ENCODE results near the gene HVCN1.
A peak's percentile ranks its signal among the peaks of the same experiment; 100 is the strongest.
"Not testable (repeated sequence)": the region's sequence is repeated elsewhere in the genome, so short reads cannot be mapped to it uniquely, and the experiment has no call there.

Gene HVCN1

DNA sequence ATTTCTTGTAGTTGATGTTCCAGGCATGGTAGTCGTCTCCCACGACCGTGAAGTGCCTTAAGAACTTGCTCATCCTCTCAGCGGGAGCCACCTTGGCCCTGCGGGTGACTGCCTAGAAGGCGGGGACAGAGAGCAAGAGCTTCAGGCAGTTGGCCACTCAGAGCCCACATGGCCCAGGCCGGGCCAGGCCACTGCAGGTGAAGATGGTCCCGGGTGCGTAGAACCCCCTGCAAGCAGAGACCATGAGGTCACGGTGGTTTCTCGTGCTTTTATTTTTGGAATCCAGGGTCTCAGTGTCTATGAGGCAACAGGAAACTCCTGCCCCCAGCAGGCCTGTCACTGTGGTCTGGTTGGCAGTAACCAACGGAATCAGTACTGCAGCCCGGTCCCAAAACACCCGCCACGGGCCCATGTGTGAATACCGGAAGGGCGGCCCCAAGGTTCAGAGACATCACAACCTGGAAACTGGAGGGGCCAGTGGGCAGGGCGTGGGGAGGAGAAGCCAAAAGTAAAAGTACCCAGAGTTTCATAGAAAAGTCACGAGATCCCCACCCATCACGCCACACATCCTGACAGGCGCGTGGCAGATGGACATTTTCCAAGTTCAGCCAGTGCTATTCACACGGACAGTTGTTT lies 27.5 kb downstream of the HVCN1 start:
- DNase-seq (ENCODE audit: low spot score) = no peak

DNA sequence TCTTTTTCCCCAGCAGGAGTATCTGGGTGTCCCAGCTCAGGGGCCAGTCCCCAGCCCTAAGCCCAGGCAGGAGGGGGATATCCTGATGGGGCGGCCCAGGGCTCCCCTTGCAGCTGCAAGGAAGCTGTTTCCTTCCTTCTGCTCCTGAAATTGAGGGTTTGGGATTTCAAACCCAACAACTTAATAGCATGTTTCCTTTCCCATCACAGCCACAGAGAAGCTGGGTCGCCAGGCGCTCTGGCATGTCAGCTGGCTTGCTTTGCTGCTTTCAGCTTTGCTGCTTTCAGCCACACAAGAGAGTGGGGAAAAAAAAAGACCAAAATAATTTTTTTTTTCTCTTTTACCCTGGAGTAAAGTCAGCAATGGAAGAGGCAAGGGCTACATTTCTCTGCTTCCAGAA lies 30.0 kb downstream of the HVCN1 start:
- DNase-seq (ENCODE audit: low spot score) = no peak

DNA sequence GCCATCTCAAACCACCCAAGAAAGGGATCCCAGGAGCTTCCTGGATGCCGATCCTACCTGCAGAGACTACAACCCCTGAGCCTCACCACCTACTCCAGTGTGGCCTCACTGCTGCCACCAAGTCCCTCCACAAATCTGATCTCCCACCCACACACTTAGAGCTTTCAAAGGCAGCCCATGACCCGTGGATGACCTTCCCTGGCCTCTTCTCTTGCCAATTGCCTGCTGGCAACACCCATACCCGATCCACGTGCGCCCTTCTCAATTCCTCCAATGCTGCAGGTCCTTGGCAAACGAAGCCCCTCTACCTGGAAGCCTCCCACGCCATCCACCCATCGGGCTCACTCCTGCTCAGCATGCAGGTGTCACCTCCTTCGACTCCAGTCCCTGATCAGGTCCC lies 30.7 kb downstream of the HVCN1 start:
- DNase-seq (ENCODE audit: low spot score) = no peak

DNA sequence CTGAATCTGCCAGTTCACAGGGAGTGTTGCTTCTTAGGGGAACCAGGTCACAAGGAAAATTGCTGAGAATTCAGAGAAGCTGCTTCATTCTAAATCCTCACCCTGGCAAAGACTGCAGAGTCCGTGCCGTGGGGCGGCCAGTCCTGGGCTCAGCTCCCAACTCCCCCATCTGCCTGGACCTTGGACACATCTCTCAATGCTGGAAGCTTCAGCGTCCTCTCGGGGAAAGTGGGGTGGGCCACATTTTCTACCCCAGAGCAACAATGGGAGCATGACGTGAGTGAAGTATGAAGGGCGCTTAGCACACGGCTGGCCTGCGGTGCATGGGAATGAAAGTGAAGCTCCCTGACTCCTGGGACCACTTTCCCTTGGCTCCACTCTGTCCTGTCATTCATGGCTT lies 31.2 kb downstream of the HVCN1 start:
- DNase-seq (ENCODE audit: low spot score) = no peak

DNA sequence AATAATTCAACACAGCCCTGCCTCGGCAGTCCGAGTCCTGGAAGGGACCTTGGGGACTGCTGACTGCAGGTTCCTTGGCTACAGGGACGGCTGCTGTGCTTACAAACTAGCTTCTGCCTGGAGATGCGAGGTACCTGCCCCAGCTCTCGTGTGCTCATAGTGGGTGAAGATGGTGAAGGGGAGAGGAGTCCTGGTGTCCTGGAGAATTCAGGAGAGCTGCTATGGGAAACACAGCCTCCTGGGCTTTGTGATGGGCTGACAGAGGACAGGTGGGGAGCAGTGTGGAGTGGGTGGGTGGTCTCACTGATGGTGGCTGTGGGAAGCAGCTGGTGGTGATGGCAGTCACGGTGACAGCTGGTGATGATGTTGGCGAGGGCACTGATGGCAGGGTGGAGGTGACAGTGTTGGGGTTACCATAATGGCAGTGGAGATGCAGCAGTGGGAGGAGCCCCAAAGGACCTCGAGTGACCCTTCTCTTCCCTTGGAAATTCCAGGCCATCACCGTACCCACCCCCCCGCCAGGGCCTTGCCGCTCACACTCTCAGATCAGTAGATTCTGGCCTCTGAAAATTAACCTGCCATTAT lies 32.8 kb downstream of the HVCN1 start:
- no peak for DNase-seq (ENCODE audit: low spot score)

DNA sequence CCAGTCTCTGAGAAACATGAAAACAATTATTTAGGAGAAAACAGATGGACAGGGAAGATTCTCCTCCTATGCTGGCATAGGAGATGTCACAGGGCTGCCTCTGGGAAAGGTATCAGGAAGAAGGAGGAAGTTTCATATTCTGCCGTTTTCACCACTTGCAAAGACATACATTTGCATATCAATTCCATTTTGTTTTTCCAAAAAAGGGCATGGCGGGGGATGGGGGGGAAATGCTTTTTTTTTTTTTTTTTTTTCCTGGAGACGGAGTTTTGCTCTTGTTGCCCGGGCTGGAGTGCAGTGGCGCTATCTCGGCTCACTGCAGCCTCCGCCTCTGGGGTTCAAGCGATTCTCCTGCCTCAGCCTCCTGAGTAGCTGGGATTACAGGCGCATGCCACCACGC lies 34.7 kb downstream of the HVCN1 start:
- DNase-seq (ENCODE audit: low spot score) = not testable (repeated sequence)

DNA sequence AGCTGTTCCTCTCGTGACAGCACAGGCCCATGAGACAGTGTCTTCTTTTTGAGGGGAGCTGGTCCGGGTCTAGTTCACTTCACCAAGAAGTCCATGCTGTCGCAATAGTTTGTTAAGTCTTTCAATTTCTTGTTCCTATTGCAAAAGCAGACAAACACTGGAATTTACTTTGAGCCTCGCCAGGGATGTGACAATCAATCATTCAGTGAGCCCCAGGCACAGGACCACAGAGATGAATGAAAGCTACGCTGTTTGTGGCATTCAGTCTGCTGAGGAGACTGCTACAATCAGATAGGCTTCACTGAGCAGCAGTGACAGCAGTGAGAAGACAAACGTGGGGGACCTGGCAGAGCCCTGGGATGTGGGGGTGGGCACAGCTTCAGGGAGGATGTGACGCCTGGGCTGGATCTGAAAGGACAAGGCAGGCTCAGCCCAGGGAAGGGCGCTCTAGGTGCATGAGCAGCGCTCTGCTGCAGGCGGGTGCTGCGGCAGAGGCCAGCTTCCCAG lies 39.5 kb downstream of the HVCN1 start:
- DNase-seq (ENCODE audit: low spot score) = no peak

DNA sequence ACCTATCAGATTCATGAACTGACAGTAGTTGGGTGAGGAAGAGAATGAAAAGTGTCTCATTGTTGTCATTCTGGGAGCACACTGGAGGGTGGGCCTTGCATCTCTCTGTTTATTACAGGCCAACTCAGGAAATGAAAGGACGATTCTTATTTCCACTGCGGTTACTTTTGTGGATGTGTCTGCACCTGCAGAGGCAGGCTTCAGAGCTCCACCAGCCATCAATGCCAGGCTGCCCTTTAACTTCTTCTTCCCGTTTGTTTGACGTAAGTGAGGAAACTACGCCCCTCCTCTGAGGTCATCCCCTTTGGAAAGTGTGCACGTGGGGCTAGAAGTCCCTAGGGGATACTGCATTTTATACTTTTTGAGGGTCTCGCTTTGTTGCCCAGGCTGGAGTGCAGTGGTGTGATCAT lies 41.3 kb downstream of the HVCN1 start:
- DNase-seq (ENCODE audit: low spot score) = no peak

DNA sequence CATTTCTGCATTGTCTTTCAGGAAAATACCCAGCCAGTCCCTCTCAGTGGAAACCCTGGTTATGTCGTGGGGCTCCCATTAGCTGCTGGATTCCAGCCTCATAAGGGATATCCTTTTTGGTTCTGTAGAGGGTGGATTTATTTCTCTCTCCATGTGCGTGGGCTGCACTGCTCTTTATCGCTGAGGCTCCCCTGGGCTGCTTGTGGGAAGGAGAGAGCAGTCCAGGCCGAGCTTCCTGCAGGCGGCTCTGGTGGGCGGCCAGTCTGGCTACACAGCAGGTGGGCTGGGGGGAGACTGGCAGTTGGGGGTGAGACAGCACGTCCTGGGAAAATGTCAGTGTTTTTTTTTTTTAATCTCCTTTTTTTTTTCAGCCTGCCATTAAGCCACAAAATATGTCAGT lies 47.4 kb downstream of the HVCN1 start:
- no peak for DNase-seq (ENCODE audit: low spot score)

DNA sequence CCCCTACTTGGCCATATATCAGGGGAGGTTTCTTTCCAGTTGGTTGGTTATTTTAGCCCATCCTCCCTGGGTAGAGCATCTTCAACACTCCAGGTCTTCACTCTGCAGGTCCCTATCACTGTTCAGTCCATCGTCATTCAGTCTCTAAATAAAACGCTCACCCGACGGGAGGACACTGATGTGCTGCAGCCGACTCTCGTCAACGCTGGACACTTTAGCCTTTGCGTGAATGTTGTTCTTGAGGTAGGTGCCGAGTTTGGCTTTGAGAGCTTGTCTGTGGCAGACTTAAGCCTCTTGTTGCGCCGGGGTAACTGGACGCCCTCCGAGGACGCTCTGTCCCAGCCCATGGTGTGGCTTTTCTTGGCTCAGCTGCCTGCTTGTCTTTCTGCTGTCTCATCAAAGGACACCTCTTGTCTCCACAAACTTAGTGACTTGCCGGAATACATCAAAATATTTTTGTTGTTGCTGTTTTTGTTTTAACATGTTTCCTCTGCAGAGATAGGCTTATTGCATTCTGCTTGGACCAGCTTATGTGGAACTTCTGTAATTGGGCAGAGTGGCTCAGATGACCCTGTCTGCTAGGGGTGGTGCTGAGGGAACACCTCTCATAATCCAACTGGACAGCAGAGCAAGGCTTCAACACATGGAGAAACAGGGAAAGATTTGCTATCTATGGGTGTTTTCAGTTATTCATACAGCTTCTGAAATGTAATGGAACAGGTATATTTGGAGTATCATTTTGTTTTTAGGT lies 48.5 kb downstream of the HVCN1 start:
- DNase-seq (ENCODE audit: low spot score) = no peak

DNA sequence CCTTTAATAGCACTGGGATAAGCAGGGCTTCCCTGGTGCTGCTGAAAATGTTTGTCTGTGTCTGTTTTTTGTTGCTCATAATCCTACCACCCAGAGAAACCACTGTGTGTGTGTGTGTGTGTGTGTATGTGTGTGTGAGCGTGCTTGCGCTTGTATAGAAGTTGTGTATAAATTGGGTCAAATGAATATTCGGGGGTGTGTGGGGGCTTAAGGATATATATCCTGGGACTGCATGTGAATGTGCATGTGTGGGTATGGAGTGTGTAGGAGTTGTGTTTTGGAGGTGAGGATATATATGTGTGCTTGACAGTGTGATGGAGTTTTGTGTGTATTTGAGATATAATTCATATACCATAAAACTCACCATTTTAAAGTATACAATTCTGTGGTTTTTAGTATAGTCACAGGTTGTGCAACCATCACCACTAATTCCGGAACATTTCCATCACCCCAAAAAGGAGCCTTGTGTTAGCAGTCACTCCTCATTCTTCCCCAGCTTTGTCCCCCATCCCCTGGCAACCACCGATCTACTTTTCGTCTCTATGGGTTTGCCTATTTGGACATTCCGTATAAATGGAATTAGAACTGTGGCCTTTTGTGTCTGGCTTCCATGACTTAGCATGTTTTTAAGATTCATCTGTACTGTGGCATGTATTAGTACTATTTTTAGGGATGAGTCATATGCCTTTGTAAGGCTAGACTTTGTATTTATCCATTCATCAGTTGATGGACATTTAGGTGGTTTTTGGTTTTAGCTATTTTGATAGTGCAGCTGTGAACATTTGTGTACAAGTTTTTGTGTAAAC lies 49.4 kb downstream of the HVCN1 start:
- DNase-seq (ENCODE audit: low spot score) = peak; percentile 32

DNA sequence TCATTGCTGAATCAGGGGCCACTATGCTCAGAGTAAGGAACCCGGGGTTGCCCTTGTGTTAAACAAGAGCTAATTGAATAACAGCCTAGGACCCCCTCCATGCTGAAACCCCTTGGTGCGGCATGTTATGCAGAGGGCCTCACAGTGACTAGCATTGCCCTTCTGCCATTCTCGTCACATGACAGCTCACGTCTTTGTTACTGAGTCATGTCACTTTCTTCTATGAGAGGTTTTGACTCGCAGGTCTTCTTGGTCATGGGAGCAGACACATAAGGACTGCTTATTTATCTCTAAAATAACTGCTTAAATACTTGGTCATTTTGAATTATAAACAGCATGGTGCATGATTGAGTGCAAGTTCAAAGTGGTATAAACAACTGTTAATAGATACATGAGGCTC lies 50.1 kb downstream of the HVCN1 start:
- no peak for DNase-seq (ENCODE audit: low spot score)

DNA sequence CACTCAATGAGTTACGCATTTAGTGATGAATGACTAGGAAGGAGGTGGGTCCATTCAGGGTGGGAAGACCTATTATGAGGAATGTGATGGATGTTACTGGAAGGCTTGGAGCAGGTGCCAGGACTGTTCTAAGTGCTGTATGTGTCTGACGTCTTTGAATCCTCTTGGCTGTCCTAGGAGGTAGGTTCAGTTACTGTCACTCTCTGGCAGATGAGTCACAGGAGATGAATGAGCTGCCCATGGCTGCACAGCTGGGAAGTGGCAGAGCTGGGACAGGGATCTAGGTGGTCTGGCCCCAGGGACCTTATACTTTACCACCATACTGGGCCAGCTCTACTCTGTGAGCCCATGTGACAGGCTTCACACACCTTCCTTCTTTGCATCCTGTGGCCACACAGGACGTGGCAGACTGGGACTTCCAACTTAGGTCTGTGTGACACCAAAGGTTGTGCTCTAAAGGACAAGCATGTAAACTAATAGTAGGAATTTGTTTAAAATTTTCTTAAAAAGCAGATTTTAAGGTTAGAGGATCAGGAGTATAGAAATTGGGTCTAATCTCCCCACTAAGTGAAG lies 51.0 kb downstream of the HVCN1 start:
- DNase-seq (ENCODE audit: low spot score) = no peak

DNA sequence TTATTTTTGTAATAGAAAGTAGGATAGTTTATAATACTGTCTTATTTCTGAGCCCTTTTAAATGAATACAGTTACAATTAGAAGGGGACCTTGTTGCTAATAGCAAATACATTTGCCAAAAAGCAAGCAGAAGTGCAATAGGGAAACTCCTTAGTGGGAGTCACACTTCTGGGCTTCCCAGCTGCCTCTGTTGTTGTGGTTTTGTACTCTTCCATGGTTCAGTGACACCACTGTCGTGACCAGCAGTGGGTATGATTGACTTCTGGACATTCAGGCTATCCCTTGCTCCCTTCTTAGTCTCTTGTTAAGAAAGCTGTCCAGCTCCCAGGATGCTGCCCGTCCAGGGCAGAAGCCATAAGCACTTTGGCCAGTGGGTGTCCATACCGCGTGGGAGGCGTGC lies 52.4 kb downstream of the HVCN1 start:
- no peak for DNase-seq (ENCODE audit: low spot score)

DNA sequence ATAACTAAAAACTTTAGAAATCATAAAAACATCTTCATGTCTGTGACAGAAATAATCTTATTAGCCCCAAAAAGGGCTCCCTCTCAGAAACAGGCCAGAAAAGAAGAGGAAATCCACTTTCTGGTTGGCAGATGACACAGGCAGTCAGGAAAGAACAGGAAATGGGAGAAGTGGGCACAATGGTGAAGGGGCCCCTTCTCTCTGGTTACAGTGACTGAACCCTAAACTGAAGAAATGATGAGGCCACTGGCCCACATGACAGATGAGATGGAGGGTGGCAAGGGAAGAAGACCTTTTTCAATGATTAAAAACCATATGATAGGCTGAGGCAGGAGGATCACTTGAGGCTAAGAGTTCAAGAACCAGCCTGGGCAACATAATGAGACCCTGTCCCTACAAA lies 53.9 kb downstream of the HVCN1 start:
- DNase-seq (ENCODE audit: low spot score) = no peak

DNA sequence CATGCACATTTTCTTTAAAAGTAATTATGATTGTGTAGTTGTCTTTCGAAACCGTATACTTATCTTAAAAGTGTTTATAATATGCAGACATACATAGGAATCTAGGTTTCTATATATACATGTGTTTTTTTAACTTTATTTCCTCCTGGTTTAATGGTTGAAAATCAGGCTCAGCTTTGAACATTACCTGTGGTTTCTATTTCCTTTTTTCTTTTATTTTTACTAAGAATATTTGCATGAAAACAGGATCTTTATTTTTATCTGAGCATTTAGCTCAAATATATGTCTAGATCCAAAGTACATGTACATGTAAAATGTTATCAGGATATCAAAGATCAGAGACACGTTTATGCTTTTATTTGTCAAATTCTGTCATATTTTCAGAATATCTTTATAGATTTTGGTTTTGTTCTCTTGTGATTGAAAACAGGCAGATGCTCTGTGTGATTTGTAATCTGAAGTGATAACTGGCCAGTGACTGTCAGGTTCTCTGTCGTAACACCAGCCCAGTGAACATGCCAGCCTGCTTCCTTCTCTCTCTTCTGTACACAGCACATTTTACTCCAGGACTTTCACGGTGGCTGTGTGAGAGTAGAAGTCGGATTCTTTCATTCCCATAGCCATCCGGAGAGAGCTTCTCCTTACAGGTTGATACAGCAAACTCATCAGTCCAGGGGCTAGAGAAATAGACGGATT lies 61.3 kb downstream of the HVCN1 start:
- DNase-seq (ENCODE audit: low spot score) = no peak

DNA sequence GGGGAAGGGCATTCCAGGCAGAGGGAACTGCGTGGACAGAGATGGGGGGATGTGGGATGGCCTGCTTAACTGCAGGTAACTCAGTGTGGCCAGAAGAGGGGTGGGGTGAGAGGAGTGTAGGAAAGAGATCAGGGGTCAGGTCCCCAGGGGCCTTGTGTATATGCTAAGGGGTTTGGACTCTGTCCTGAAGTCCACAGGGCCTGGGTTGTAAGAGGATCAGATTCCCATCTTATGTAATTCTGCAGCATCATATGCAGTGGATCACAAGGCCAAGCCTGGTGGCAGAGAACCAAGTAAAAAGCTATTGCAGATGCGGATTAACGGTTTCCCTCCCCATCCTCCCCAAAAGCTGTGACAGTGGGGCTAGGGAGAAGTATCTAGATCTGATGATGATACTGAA lies 66.3 kb downstream of the HVCN1 start:
- DNase-seq (ENCODE audit: low spot score) = no peak

DNA sequence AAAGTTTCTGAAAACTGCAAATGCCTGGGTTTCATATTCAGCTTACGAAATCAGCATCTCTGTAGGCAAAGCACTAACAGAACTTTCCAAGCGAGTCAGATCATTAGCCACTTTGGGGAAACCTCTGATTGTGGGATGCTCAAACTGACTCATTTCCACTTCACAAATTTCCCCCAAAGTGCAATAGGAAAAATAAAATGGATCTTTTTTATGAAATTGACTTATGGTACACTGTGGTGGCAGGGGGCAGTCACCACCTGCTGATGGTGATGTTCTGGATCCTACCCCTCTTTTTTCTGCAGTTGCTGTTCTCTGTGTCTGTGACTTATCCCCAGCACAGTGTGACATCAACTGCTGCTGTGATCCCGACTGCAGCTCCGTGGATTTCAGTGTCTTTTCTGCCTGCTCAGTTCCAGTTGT lies 69.4 kb downstream of the HVCN1 start:
- no peak for DNase-seq (ENCODE audit: low spot score)

DNA sequence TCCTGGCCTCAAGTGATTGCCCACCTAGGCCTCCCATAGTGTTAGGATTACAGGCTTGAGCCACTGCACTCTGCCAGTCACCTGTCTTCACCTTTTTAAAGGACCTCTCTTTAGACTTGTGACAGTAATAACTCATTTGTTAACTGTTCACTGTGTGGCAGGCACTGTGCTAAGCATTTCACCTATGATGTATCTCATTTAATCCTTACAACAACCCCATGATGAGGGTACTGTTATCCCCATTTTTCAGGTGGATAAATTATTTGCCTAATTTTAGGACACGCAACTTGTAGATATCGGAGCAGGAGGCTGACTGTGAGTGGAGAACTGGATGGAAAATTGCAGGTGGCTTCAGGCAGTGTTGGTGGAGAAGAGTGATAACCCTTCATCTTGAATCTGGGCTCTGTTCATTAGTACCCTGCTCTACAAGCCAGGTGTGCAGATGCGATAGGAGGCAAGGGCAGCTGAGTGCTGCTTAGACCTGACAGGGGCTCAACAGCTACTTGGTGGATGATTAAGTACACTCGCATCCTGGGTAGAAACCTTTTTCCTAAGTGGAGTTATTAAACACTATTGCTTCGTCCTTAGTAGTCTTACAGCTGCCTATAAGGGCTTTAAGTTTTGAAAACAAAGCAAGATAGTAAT lies 72.3 kb downstream of the HVCN1 start:
- no peak for DNase-seq (ENCODE audit: low spot score)

DNA sequence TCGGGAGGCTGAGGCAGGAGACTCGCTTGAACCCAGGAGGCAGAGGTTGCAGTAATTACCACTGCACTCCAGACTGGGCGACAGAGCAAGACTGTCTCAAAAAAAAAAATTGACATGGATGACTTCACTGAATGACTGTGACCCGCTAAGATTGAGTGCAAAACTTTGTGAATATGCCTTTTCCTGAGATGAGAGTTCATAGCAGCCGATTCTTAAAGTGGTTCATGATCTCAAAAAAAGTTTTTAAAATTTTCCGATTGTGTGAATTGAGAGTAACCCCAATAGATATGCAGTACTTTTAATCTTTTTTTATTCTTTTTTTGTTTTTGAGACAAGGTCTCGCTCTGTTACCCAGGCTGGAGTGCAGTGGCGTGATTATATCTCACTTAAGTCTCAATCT lies 73.7 kb downstream of the HVCN1 start:
- no peak for DNase-seq (ENCODE audit: low spot score)

All from AG08396 (cell line).